HepG2 (cell line): ENCODE data around the gene GNAI2. TPM values are rescaled to one million over a fixed set of nuclear protein-coding genes. Genes with fewer than 3 reads are reported as not detected.

Experiments
- AHR ChIP-seq: IDR thresholded peaks from 2 replicates; pipeline ENCODE4 v1.6.1; 2018; ENCODE audit warnings: missing genetic modification reagents, missing compliant biosample characterization
- NCOA2 ChIP-seq: sonication (generic); formaldehyde crosslinking; IDR thresholded peaks from 2 replicates; pipeline ENCODE4 v1.8.0; 2022; ENCODE audit warnings: inconsistent platforms
- PHF8 ChIP-seq: sonication (generic); formaldehyde crosslinking; IDR thresholded peaks from 2 replicates; pipeline ENCODE4 v1.5.0; 2020; ENCODE audit warnings: missing genetic modification reagents
- PLRG1 ChIP-seq: fragments of 450-650 bp; conservative IDR thresholded peaks from 2 replicates; pipeline ENCODE4 v1.6.1; 2016
- SIN3A ChIP-seq: IDR thresholded peaks from 2 replicates; pipeline ENCODE4 v1.6.1; 2011; ENCODE audit warnings: low read depth, mild to moderate bottlenecking, control low read depth, low read length, borderline replicate concordance
- TBP ChIP-seq: sonication (generic); formaldehyde crosslinking; IDR thresholded peaks from 2 replicates; pipeline ENCODE4 v1.5.0; 2020; ENCODE audit warnings: missing genetic modification reagents
- ZBTB20 ChIP-seq: sonication (generic); formaldehyde crosslinking; IDR thresholded peaks from 2 replicates; pipeline ENCODE4 v1.8.1; 2023; ENCODE audit warnings: missing genetic modification reagents, low read depth, mild to moderate bottlenecking, borderline replicate concordance
- ZFP36L2 ChIP-seq: sonication (generic); formaldehyde crosslinking; IDR thresholded peaks from 2 replicates; pipeline ENCODE4 v1.4.0; 2020; ENCODE audit warnings: missing genetic modification reagents
- ZFYVE20 ChIP-seq: sonication (generic); formaldehyde crosslinking; IDR thresholded peaks from 2 replicates; pipeline ENCODE4 v1.8.0; 2023; ENCODE audit warnings: low read depth, mild to moderate bottlenecking, moderate library complexity, missing genetic modification reagents, borderline replicate concordance
- ZMYM4 ChIP-seq: sonication (generic); formaldehyde crosslinking; IDR thresholded peaks from 2 replicates; pipeline ENCODE4 v1.8.1; 2023; ENCODE audit warnings: mild to moderate bottlenecking, missing genetic modification reagents
- ZNF430 ChIP-seq: sonication (generic); formaldehyde crosslinking; IDR thresholded peaks from 2 replicates; pipeline ENCODE4 v1.9.0; 2021; ENCODE audit warnings: mild to moderate bottlenecking, missing genetic modification reagents
- ZNF432 ChIP-seq: sonication (generic); formaldehyde crosslinking; IDR thresholded peaks from 2 replicates; pipeline ENCODE4 v1.5.0; 2020; ENCODE audit warnings: missing genetic modification reagents, mild to moderate bottlenecking, borderline replicate concordance
- ZNF460 ChIP-seq: sonication (generic); formaldehyde crosslinking; IDR thresholded peaks from 2 replicates; pipeline ENCODE4 v1.5.1; 2020; ENCODE audit warnings: missing genetic modification reagents, mild to moderate bottlenecking, borderline replicate concordance
- ZNF558 ChIP-seq: sonication (generic); formaldehyde crosslinking; IDR thresholded peaks from 2 replicates; pipeline ENCODE4 v1.9.0; 2022; ENCODE audit warnings: mild to moderate bottlenecking, missing genetic modification reagents, borderline replicate concordance
- ZNF713 ChIP-seq: sonication (generic); formaldehyde crosslinking; IDR thresholded peaks from 2 replicates; pipeline ENCODE4 v1.4.0; 2020; ENCODE audit warnings: mild to moderate bottlenecking, missing genetic modification reagents
- polyA plus RNA-seq, 8 experiments: library from polyadenylated mRNA; depleted of rRNA in 3 of 8; stranded (reverse) in 7 of 8; unstranded in 1 of 8; fragments of >200 nt; fragmentation: Illumina TruSeq in 4 of 8; extraction: Trizol in 4 of 8; gene quantifications; 2 replicates each; pipeline versions ENCODE4 v1.2.1 to v1.2.3, GENCODE V29; 2011 to 2016; ENCODE audit warnings: low read depth in 4 of 8, missing spikeins in 1 of 8, mixed read lengths in 1 of 8; ENCODE audit not compliant: insufficient read depth in 1 of 8
- total RNA-seq, 5 experiments: library from RNA; depleted of rRNA; stranded (reverse); fragments of >200 nt; fragmentation: Illumina TruSeq; extraction: Trizol; gene quantifications; 2 replicates each; pipeline ENCODE4 v1.2.3, GENCODE V29; 2016; ENCODE audit warnings: low read depth in 1 of 5
- TF ChIP-seq, protein P1 (sequence below): IDR thresholded peaks from 2 replicates; pipeline ENCODE4 v1.6.1; 2016; ENCODE audit warnings: missing compliant biosample characterization, missing genetic modification reagents, borderline replicate concordance
- TF ChIP-seq, protein P2 (sequence below): sonication (generic); formaldehyde crosslinking; IDR thresholded peaks from 2 replicates; pipeline ENCODE4 v1.5.0; 2020; ENCODE audit warnings: missing genetic modification reagents
- TF ChIP-seq, protein P3 (sequence below): sonication (generic); formaldehyde crosslinking; IDR thresholded peaks from 2 replicates; pipeline ENCODE4 v1.8.0; 2022; ENCODE audit warnings: mild to moderate bottlenecking, missing genetic modification reagents; ENCODE audit not compliant: insufficient replicate concordance
- TF ChIP-seq, protein P4 (sequence below): sonication (generic); formaldehyde crosslinking; IDR thresholded peaks from 2 replicates; pipeline ENCODE4 v1.4.0; 2020; ENCODE audit warnings: missing genetic modification reagents
- TF ChIP-seq, protein P5 (sequence below): sonication (generic); formaldehyde crosslinking; IDR thresholded peaks from 2 replicates; pipeline ENCODE4 v1.4.0; 2020; ENCODE audit warnings: mild to moderate bottlenecking, low read depth, missing genetic modification reagents
- TF ChIP-seq, protein P6 (sequence below): sonication (generic); formaldehyde crosslinking; IDR thresholded peaks from 2 replicates; pipeline ENCODE4 v1.8.0; 2022; ENCODE audit warnings: mild to moderate bottlenecking, missing genetic modification reagents, moderate library complexity

The GNAI2 gene
- total and polyA plus RNA-seq, 2 of the 13 experiments (the other 11 are each of a cell fraction or from before 2014, with no cell fraction given) = 51.1 to 66.2 TPM

DNA sequence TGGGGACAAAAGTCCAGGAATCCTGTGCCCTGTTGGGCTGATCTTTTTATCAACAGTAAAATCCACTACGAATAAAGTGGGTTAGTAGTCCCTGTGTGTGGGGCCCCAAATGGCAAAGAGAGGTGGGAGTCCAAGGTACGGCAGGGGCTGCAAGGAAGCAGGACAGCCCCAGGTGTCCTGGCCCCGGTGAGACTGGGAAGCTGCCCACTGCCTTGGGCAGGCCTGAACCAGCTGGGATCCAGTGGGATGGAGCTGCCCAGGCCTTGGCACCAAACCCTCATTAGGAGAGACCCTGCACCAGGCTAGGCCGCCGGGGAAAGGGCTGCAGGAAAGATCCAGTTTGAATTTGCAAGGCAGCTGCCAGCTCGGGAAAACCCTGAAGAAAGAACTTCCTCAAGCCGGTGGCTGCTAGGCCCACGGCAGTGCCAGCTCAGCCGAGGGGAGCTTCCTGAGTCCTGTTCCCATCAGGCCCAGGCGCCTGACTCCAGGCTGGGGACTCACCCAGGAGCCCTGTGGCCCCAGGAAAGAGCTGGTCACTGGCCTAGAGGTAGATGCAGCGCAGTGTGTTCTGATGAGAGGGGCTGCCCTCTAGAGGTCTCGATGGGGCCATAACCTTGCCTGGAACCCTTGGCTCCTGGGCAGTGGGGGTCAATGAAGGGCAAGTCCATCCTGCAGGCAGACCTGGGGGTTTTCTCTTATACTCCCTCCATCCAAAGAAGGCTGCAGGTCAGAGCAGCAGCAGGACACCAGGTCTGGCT is 14.4 kb upstream of the GNAI2 start (continued):
- TF ChIP-seq, protein P1, sequence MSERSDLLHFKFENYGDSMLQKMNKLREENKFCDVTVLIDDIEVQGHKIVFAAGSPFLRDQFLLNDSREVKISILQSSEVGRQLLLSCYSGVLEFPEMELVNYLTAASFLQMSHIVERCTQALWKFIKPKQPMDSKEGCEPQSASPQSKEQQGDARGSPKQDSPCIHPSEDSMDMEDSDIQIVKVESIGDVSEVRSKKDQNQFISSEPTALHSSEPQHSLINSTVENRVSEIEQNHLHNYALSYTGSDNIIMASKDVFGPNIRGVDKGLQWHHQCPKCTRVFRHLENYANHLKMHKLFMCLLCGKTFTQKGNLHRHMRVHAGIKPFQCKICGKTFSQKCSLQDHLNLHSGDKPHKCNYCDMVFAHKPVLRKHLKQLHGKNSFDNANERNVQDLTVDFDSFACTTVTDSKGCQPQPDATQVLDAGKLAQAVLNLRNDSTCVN (CRISPR knock-in tag) = no peak
- TF ChIP-seq, protein P2, sequence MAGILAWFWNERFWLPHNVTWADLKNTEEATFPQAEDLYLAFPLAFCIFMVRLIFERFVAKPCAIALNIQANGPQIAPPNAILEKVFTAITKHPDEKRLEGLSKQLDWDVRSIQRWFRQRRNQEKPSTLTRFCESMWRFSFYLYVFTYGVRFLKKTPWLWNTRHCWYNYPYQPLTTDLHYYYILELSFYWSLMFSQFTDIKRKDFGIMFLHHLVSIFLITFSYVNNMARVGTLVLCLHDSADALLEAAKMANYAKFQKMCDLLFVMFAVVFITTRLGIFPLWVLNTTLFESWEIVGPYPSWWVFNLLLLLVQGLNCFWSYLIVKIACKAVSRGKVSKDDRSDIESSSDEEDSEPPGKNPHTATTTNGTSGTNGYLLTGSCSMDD = no peak
- TF ChIP-seq TBP (CRISPR knock-in tag) = no peak
- TF ChIP-seq PLRG1 = no peak
- no peak for TF ChIP-seq ZFP36L2 (CRISPR knock-in tag)
- TF ChIP-seq ZNF460 (CRISPR knock-in tag) = no peak
- TF ChIP-seq ZBTB20 (CRISPR knock-in tag) = no peak
- no peak for TF ChIP-seq AHR (CRISPR knock-in tag)
- TF ChIP-seq, protein P3, sequence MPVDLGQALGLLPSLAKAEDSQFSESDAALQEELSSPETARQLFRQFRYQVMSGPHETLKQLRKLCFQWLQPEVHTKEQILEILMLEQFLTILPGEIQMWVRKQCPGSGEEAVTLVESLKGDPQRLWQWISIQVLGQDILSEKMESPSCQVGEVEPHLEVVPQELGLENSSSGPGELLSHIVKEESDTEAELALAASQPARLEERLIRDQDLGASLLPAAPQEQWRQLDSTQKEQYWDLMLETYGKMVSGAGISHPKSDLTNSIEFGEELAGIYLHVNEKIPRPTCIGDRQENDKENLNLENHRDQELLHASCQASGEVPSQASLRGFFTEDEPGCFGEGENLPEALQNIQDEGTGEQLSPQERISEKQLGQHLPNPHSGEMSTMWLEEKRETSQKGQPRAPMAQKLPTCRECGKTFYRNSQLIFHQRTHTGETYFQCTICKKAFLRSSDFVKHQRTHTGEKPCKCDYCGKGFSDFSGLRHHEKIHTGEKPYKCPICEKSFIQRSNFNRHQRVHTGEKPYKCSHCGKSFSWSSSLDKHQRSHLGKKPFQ = no peak
- TF ChIP-seq PHF8 (CRISPR knock-in tag) = no peak
- TF ChIP-seq, protein P4, sequence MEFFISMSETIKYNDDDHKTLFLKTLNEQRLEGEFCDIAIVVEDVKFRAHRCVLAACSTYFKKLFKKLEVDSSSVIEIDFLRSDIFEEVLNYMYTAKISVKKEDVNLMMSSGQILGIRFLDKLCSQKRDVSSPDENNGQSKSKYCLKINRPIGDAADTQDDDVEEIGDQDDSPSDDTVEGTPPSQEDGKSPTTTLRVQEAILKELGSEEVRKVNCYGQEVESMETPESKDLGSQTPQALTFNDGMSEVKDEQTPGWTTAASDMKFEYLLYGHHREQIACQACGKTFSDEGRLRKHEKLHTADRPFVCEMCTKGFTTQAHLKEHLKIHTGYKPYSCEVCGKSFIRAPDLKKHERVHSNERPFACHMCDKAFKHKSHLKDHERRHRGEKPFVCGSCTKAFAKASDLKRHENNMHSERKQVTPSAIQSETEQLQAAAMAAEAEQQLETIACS (CRISPR knock-in tag) = 0 out of 2 replicates have a peak, but pooled peaks have one; percentile 22
- TF ChIP-seq NCOA2 = no peak
- TF ChIP-seq, protein P5, sequence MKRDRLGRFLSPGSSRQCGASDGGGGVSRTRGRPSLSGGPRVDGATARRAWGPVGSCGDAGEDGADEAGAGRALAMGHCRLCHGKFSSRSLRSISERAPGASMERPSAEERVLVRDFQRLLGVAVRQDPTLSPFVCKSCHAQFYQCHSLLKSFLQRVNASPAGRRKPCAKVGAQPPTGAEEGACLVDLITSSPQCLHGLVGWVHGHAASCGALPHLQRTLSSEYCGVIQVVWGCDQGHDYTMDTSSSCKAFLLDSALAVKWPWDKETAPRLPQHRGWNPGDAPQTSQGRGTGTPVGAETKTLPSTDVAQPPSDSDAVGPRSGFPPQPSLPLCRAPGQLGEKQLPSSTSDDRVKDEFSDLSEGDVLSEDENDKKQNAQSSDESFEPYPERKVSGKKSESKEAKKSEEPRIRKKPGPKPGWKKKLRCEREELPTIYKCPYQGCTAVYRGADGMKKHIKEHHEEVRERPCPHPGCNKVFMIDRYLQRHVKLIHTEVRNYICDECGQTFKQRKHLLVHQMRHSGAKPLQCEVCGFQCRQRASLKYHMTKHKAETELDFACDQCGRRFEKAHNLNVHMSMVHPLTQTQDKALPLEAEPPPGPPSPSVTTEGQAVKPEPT = no peak
- TF ChIP-seq ZNF432 = no peak
- 0 out of 2 replicates have a peak, but pooled peaks have one; percentile 75 for TF ChIP-seq ZNF430 (CRISPR knock-in tag)
- TF ChIP-seq SIN3A = no peak
- TF ChIP-seq, protein P6, sequence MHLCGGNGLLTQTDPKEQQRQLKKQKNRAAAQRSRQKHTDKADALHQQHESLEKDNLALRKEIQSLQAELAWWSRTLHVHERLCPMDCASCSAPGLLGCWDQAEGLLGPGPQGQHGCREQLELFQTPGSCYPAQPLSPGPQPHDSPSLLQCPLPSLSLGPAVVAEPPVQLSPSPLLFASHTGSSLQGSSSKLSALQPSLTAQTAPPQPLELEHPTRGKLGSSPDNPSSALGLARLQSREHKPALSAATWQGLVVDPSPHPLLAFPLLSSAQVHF (CRISPR knock-in tag) = no peak
- TF ChIP-seq ZMYM4 (CRISPR knock-in tag) = peak; percentile 50
- TF ChIP-seq ZNF558 (CRISPR knock-in tag) = 0 out of 2 replicates have a peak, but pooled peaks have one; percentile 23
- no peak for TF ChIP-seq ZFYVE20 (CRISPR knock-in tag)
- no peak for TF ChIP-seq ZNF713 (CRISPR knock-in tag)
